Measurements from ENCODE around the gene FIS1.

DNA sequence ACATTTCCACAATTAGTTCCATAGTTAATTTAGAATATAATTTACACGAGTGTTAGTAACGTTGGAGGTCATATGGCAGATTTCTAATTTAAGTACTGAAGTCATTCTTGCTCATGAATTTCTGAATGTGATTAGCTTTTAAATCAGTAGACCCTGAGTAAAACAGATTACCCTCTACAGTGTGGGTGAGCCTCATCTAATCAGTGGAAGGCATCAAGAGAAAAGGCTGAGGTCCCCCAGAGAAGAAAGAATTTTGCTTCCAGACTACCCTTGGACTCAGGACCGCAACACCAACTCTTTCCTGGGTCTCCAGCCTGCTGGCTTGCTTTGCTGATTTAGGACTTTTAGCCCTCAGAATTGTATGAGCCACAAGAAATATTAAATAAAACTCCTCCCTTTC lies 43.6 kb upstream of the FIS1 start:
- TF ChIP-seq, protein P1, sequence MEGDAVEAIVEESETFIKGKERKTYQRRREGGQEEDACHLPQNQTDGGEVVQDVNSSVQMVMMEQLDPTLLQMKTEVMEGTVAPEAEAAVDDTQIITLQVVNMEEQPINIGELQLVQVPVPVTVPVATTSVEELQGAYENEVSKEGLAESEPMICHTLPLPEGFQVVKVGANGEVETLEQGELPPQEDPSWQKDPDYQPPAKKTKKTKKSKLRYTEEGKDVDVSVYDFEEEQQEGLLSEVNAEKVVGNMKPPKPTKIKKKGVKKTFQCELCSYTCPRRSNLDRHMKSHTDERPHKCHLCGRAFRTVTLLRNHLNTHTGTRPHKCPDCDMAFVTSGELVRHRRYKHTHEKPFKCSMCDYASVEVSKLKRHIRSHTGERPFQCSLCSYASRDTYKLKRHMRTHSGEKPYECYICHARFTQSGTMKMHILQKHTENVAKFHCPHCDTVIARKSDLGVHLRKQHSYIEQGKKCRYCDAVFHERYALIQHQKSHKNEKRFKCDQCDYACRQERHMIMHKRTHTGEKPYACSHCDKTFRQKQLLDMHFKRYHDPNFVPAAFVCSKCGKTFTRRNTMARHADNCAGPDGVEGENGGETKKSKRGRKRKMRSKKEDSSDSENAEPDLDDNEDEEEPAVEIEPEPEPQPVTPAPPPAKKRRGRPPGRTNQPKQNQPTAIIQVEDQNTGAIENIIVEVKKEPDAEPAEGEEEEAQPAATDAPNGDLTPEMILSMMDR (IDR thresholded peaks at IDR 0.05; ENCODE audit: low read depth, low read length, poor library complexity, severe bottlenecking), result no peak
- no peak for TF ChIP-seq EZH2phosphoT487 (IDR thresholded peaks at IDR 0.05; ENCODE audit: borderline replicate concordance, low read length)
